Endometrial microvascular endothelial cells (primary cell): ENCODE results near the gene NOL9. TPM values are rescaled to one million over a fixed set of nuclear protein-coding genes. Genes with fewer than 3 reads are reported as not detected.

ENCODE experiments used
- in situ Hi-C: cut with HindIII; loops from 2 replicates; pipeline ENCODE4 v1.10.0; 2017; ENCODE audit warnings: low sequenced_read_pairs, low pct_unique_long_range_greater_than_20kb; ENCODE audit errors: inconsistent ontology term
- total RNA-seq: library from RNA; depleted of rRNA; stranded (reverse); fragments of >200 nt; gene quantifications from one replicate; pipeline ENCODE4 v1.2.3, GENCODE V29; 2015; ENCODE audit errors: inconsistent ontology term

NOL9 gene
- total RNA-seq, 1 donor from 2014 or later, result 44.9 TPM

- in situ Hi-C loops, result no loop called here
Observed at GRCh38 chr1:6534248-6534822, 20.0 kb downstream of the NOL9 start.

- in situ Hi-C loops, result no loop called here
Observed at GRCh38 chr1:6531996-6532395, 22.3 kb downstream of the NOL9 start.

GRCh38 chr1:6530504-6531160 lies 23.7 kb downstream of the NOL9 start:
- in situ Hi-C loops, result no loop called here

GRCh38 chr1:6528492-6528891 lies 25.8 kb downstream of the NOL9 start:
- in situ Hi-C loops, result no loop called here

GRCh38 chr1:6526316-6526715 lies 28.0 kb downstream of the NOL9 start:
- in situ Hi-C loops, result no loop called here

- in situ Hi-C loops, result no loop called here
Observed at GRCh38 chr1:6523566-6523965, 30.7 kb downstream of the NOL9 start.

GRCh38 chr1:6521536-6521935 lies 32.8 kb downstream of the NOL9 start:
- in situ Hi-C loops, result no loop called here

GRCh38 chr1:6519935-6520671 lies 34.2 kb downstream of the NOL9 start:
- in situ Hi-C loops, result no loop called here

GRCh38 chr1:6519491-6519934 lies 34.8 kb downstream of the NOL9 start:
- in situ Hi-C loops, result no loop called here

- in situ Hi-C loops, result no loop called here
Observed at GRCh38 chr1:6517435-6517851, 36.9 kb downstream of the NOL9 start.

- in situ Hi-C loops, result no loop called here
Observed at GRCh38 chr1:6515771-6516170, 38.5 kb downstream of the NOL9 start.

- in situ Hi-C loops, result no loop called here
Observed at GRCh38 chr1:6513320-6513801, 41.0 kb downstream of the NOL9 start.

- in situ Hi-C loops, result no loop called here
Observed at GRCh38 chr1:6512908-6513280, 41.4 kb downstream of the NOL9 start.

- in situ Hi-C loops, result no loop called here
Observed at GRCh38 chr1:6512245-6512907, 41.9 kb downstream of the NOL9 start.

- in situ Hi-C loops, result no loop called here
Observed at GRCh38 chr1:6511561-6512244, 42.6 kb downstream of the NOL9 start.

GRCh38 chr1:6511056-6511455 lies 43.3 kb downstream of the NOL9 start:
- in situ Hi-C loops, result no loop called here

GRCh38 chr1:6510493-6510892 lies 43.8 kb downstream of the NOL9 start:
- in situ Hi-C loops, result no loop called here

GRCh38 chr1:6509919-6510291 lies 44.4 kb downstream of the NOL9 start:
- in situ Hi-C loops, result no loop called here
